AG04449 (cell line): ENCODE measurements around the gene TPCN1.

Experiments used
- CTCF ChIA-PET: fragments of 350-600 bp; formaldehyde crosslinking; extraction: SDS; loops from one replicate; lab custom pipeline; 2021; ENCODE audit warnings: antibody characterized with exemption; lab: Yijun Ruan, JAX
- POLR2A ChIA-PET: fragments of 400-600, 350-600 bp; formaldehyde crosslinking; extraction: SDS; loops from one replicate; lab custom pipeline; 2020; ENCODE audit warnings: antibody characterized with exemption, inconsistent platforms; lab: Yijun Ruan, JAX
- DNase-seq: peaks from one replicate; pipeline ENCODE4 v3.0.0-alpha.2; 2010; ENCODE audit warnings: low read depth, low spot score
- H3K4me3 ChIP-seq: 2 replicates; pipeline ENCODE4 v1.5.1; 2011; ENCODE audit warnings: low read depth, mild to moderate bottlenecking, control low read depth, low read length
- CTCF ChIP-seq: IDR thresholded peaks from one replicate; pipeline ENCODE4 v1.5.1; 2011; ENCODE audit warnings: mild to moderate bottlenecking, moderate library complexity, low read length, control low read depth, inconsistent platforms; ENCODE audit not compliant: insufficient read depth; ENCODE audit errors: missing control alignments

The TPCN1 gene

GRCh38 chr12:113214895-113215400, 6.3 kb upstream of the TPCN1 start:
- DNase-seq: peak; percentile 96
- CTCF ChIA-PET: interaction anchor here (1.8 kb wide), 1 partner anchor 18 kb away, joined by 7 read pairs; no protein-coding TSS in a partner anchor
- no peak overlapping the region for H3K4me3 ChIP-seq
- POLR2A ChIA-PET: no interaction called here
- no peak for TF ChIP-seq CTCF

GRCh38 chr12:113216027-113216426, 5.2 kb upstream of the TPCN1 start:
- no peak for TF ChIP-seq CTCF
- CTCF ChIA-PET: no interaction called here

GRCh38 chr12:113220593-113221180, 577 bp upstream of the TPCN1 start:
- TF ChIP-seq CTCF: no peak
- peak overlapping the region; percentile 73 for H3K4me3 ChIP-seq
- no peak for DNase-seq
- POLR2A ChIA-PET: interaction anchor here (0.6 to 2.5 kb wide), 6 partner anchors 11 to 79 kb away, joined by 3 to 12 read pairs (median 3); no protein-coding TSS in a partner anchor
- CTCF ChIA-PET: no interaction called here

More at GRCh38 chr12:113216027-113216426, 5.2 kb upstream of the TPCN1 start:
- POLR2A ChIA-PET: no interaction called here
- no peak overlapping the region for H3K4me3 ChIP-seq
- no peak for DNase-seq

- DNase-seq: no peak
- no peak for TF ChIP-seq CTCF
- POLR2A ChIA-PET: interaction anchor here (0.5 to 2.5 kb wide), 5 partner anchors 9 to 37 kb away, joined by 3 to 12 read pairs (median 4); partner anchors contain the start of gene DDX54
- CTCF ChIA-PET: interaction anchor here (1.3 to 2.0 kb wide), 3 partner anchors 14 to 91 kb away, joined by 3 to 8 read pairs (median 4); no protein-coding TSS in a partner anchor
- H3K4me3 ChIP-seq: peak overlapping the region; percentile 91
These were observed 899 bp downstream of the TPCN1 start for GRCh38 chr12:113221997-113222729.

- CTCF ChIA-PET: interaction anchor here (1.0 to 2.0 kb wide), 5 partner anchors 12 to 90 kb away, joined by 3 to 8 read pairs (median 3); no protein-coding TSS in a partner anchor
- no peak for DNase-seq
These were observed 1.7 kb downstream of the TPCN1 start for GRCh38 chr12:113222730-113223531.

More at GRCh38 chr12:113222730-113223531, 1.7 kb downstream of the TPCN1 start:
- no peak for TF ChIP-seq CTCF
- H3K4me3 ChIP-seq: peak overlapping the region; percentile 91
- POLR2A ChIA-PET: interaction anchor here (0.6 to 2.5 kb wide), 3 partner anchors 23 to 80 kb away, joined by 3 to 12 read pairs (median 7); no protein-coding TSS in a partner anchor
